ENCODE data around the gene COLGALT1. TPM values are rescaled to one million over a fixed set of nuclear protein-coding genes. Genes with fewer than 3 reads are reported as not detected.
"Not testable (repeated sequence)": the region's sequence is repeated elsewhere in the genome, so short reads cannot be mapped to it uniquely, and the experiment has no call there.

The COLGALT1 gene
- total and polyA plus RNA-seq, 2 experiments from 2014 or later: 54.9 to 61.3 TPM

GRCh38 chr19:17549085-17549740, 6.2 kb upstream of the COLGALT1 start:
- DNase-seq (ENCODE audit: low spot score): no peak
- H3K9me2 ChIP-seq (replicated peaks; ENCODE audit: insufficient read depth): no peaks in the 10 kb centered on the region
- TF ChIP-seq EZH2 (IDR thresholded peaks at IDR 0.05; ENCODE audit: borderline replicate concordance) (no peak), EZH2phosphoT487 (IDR thresholded peaks at IDR 0.05; ENCODE audit: low read depth, severe bottlenecking, unreplicated experiment) (no peak)
- TF ChIP-seq, protein P1, sequence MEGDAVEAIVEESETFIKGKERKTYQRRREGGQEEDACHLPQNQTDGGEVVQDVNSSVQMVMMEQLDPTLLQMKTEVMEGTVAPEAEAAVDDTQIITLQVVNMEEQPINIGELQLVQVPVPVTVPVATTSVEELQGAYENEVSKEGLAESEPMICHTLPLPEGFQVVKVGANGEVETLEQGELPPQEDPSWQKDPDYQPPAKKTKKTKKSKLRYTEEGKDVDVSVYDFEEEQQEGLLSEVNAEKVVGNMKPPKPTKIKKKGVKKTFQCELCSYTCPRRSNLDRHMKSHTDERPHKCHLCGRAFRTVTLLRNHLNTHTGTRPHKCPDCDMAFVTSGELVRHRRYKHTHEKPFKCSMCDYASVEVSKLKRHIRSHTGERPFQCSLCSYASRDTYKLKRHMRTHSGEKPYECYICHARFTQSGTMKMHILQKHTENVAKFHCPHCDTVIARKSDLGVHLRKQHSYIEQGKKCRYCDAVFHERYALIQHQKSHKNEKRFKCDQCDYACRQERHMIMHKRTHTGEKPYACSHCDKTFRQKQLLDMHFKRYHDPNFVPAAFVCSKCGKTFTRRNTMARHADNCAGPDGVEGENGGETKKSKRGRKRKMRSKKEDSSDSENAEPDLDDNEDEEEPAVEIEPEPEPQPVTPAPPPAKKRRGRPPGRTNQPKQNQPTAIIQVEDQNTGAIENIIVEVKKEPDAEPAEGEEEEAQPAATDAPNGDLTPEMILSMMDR (IDR thresholded peaks at IDR 0.05; ENCODE audit: poor library complexity): no peak
- no peak overlapping the region for H3K27ac ChIP-seq
- H4K20me1 ChIP-seq (ENCODE audit: insufficient read depth, poor library complexity, severe bottlenecking): no peaks in the 10 kb centered on the region
- H3K27me3 ChIP-seq: no peaks in the 10 kb centered on the region
- no peak overlapping the region for H3K4me2 ChIP-seq
- no peaks in the 10 kb centered on the region for H3K36me3 ChIP-seq (replicated peaks; ENCODE audit: insufficient read depth, low read depth)
- WGBS (ENCODE audit: low lambda C conversion rate, missing lambda C conversion rate): 68% methylated on average over 5 of the region's 5 CpGs
- no peaks in the 10 kb centered on the region for H3K4me1 ChIP-seq (ENCODE audit: insufficient read depth)
- H3K79me2 ChIP-seq: no peaks in the 10 kb centered on the region
- no peak overlapping the region for H3K4me3 ChIP-seq
- no peaks in the 10 kb centered on the region for H3K9me3 ChIP-seq (ENCODE audit: low read depth)
- no peak overlapping the region for H2AFZ ChIP-seq

- H2AFZ ChIP-seq: no peak overlapping the region
- H3K27ac ChIP-seq: no peak overlapping the region
- no peak overlapping the region for H3K4me3 ChIP-seq
- H3K9me2 ChIP-seq (replicated peaks; ENCODE audit: insufficient read depth): no peaks in the 10 kb centered on the region
- no peaks in the 10 kb centered on the region for H3K79me2 ChIP-seq
- H3K4me1 ChIP-seq (ENCODE audit: insufficient read depth): no peaks in the 10 kb centered on the region
- H3K36me3 ChIP-seq (replicated peaks; ENCODE audit: insufficient read depth, low read depth): no peaks in the 10 kb centered on the region
- H3K4me2 ChIP-seq: no peak overlapping the region
- H3K9me3 ChIP-seq (ENCODE audit: low read depth): no peaks in the 10 kb centered on the region
- no peaks in the 10 kb centered on the region for H3K27me3 ChIP-seq
- DNase-seq (ENCODE audit: low spot score): no peak
- no peaks in the 10 kb centered on the region for H4K20me1 ChIP-seq (ENCODE audit: insufficient read depth, poor library complexity, severe bottlenecking)
- TF ChIP-seq, protein P1 (IDR thresholded peaks at IDR 0.05; ENCODE audit: poor library complexity): no peak
- TF ChIP-seq EZH2phosphoT487 (IDR thresholded peaks at IDR 0.05; ENCODE audit: low read depth, severe bottlenecking, unreplicated experiment): no peak
- TF ChIP-seq EZH2 (IDR thresholded peaks at IDR 0.05; ENCODE audit: borderline replicate concordance): no peak
- 97% methylated on average over 4 of the region's 4 CpGs for WGBS (ENCODE audit: low lambda C conversion rate, missing lambda C conversion rate)
These were observed 5.3 kb upstream of the COLGALT1 start for GRCh38 chr19:17550076-17550667.

- peaks cover 13% of the 10 kb centered on the region for H3K79me2 ChIP-seq
- H3K4me2 ChIP-seq; H3K27me3 ChIP-seq; DNase-seq (ENCODE audit: low spot score); H2AFZ ChIP-seq; H3K4me1 ChIP-seq (ENCODE audit: insufficient read depth); H4K20me1 ChIP-seq (ENCODE audit: insufficient read depth, poor library complexity, severe bottlenecking); H3K36me3 ChIP-seq (replicated peaks; ENCODE audit: insufficient read depth, low read depth); H3K27ac ChIP-seq; H3K9me3 ChIP-seq (ENCODE audit: low read depth); H3K9me2 ChIP-seq (replicated peaks; ENCODE audit: insufficient read depth); H3K4me3 ChIP-seq: not testable (repeated sequence)
- 95% methylated on average over 4 of the region's 4 CpGs for WGBS (ENCODE audit: low lambda C conversion rate, missing lambda C conversion rate)
These were observed 2.7 kb upstream of the COLGALT1 start for GRCh38 chr19:17552735-17553134.

GRCh38 chr19:17553256-17553655, 2.2 kb upstream of the COLGALT1 start:
- TF ChIP-seq EZH2 (IDR thresholded peaks at IDR 0.05; ENCODE audit: borderline replicate concordance): no peak
- TF ChIP-seq, protein P1 (IDR thresholded peaks at IDR 0.05; ENCODE audit: poor library complexity): no peak
- TF ChIP-seq EZH2phosphoT487 (IDR thresholded peaks at IDR 0.05; ENCODE audit: low read depth, severe bottlenecking, unreplicated experiment): no peak
- Histone ChIP-seq H3K79me2 (peaks cover 14% of the 10 kb centered on the region), H3K4me1 (ENCODE audit: insufficient read depth) (no peaks in the 10 kb centered on the region), H3K27me3 (no peaks in the 10 kb centered on the region), H3K9me2 (replicated peaks; ENCODE audit: insufficient read depth) (no peaks in the 10 kb centered on the region), H3K9me3 (ENCODE audit: low read depth) (no peaks in the 10 kb centered on the region), H3K27ac (peak overlapping the region; percentile 31), H3K4me2 (no peak overlapping the region), H2AFZ (no peak overlapping the region), H3K36me3 (replicated peaks; ENCODE audit: insufficient read depth, low read depth) (no peaks in the 10 kb centered on the region), H4K20me1 (ENCODE audit: insufficient read depth, poor library complexity, severe bottlenecking) (no peaks in the 10 kb centered on the region), H3K4me3 (no peak overlapping the region)
- no peak for DNase-seq (ENCODE audit: low spot score)
- WGBS (ENCODE audit: low lambda C conversion rate, missing lambda C conversion rate): 55% methylated on average over 7 of the region's 7 CpGs
